D721Med (cell line): ENCODE data around the gene CD163.

Experiments used
- DNase-seq: peaks from one replicate; pipeline ENCODE4 v3.0.0; 2011; ENCODE audit warnings: low spot score; ENCODE audit not compliant: insufficient read length
- FAIRE-seq: peaks from 2 replicates; lab custom pipeline; 2011; peaks lifted over from hg19 to GRCh38; lab: Jason Lieb, UNC
- CTCF ChIP-seq: IDR thresholded peaks from 2 replicates; pipeline ENCODE4 v1.5.1; 2012; ENCODE audit warnings: mild to moderate bottlenecking, control low read depth; ENCODE audit not compliant: insufficient read depth; ENCODE audit errors: missing control alignments

Gene CD163

DNA sequence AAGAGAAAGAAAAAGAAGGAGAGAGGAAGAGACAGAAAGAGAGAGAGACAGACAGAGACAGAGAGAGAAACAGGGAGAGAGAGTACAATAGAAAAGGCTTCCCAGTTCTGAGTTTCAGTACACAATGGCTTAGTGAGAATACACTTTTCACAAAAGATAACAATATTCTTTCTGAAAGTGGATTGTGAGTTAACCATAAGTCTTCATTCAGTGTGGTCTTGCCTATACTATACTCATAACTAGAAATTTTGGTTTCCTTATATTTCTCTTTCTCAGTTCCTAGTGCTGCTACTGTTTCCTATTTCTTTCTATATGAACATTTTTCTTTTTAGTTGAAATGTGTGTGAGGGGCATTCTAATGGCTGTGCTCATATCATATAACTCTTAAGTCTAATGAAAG is 68.9 kb downstream of the CD163 start:
- no peak for FAIRE-seq
- TF ChIP-seq CTCF: no peak
- no peak for DNase-seq

GRCh38 chr12:7433276-7433822 is 70.2 kb downstream of the CD163 start:
- DNase-seq: no peak
- TF ChIP-seq CTCF: no peak

DNA sequence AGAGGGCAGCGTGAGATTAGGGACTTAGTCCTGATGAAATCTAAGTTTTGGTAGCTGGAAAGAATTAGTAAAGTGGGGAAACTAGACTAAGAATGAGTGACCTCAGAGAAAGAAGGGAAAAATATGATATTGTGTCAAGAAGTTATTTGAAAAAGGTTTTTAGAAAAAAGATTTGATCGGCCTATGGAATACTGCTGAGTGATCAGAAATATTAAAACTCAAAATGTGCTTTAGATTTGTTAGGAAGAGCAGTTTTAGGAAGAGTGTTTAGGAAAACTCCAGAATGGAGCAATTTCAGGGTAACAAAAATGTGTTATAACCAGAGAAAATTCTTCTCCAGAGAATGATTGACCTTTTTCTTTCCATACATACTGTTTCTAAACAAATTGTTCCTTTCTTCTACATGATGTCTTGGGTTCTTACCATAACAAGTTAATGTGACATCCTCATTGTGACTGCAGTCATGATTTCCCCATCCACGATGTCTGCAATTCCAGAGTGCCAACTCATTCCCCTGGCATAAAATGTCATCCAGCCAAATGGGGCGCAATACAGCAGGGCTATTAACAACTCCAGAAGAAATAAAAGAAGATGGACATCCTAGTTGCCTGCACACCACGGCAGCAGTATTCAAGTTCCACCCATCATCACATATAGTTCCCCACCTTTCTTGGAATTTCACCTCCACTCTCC is 71.4 kb downstream of the CD163 start:
- no peak for TF ChIP-seq CTCF
- no peak for DNase-seq
- no peak for FAIRE-seq

More at GRCh38 chr12:7433276-7433822, 70.2 kb downstream of the CD163 start:
- FAIRE-seq: no peak
